Adrenal gland (tissue), 12 donors: ENCODE results near the gene UBALD2. TPM values are rescaled to one million over a fixed set of nuclear protein-coding genes. Genes with fewer than 3 reads are reported as not detected.
"Not testable (repeated sequence)": the region's sequence is repeated elsewhere in the genome, so short reads cannot be mapped to it uniquely, and the experiment has no call there.

Experiments
- DNase-seq, 7 donors: peaks; one replicate each; pipeline ENCODE4 v3.0.0-alpha.2; 2019 to 2020
- H3K27ac ChIP-seq, 5 donors: fragments of 200-600 bp; sonication (generic) in 4 of 5; 1 replicate in 3 of 5; 2 replicates in 2 of 5; pipeline versions ENCODE4 v1.5.1 to v1.8.0; 2016 to 2020; ENCODE audit warnings: mild to moderate bottlenecking in 1 of 5
- H3K27me3 ChIP-seq: fragments of 200-600 bp; 2 replicates; pipeline ENCODE4 v1.8.0; 2021
- H3K36me3 ChIP-seq, 2 donors: fragments of 200-600 bp; replicated peaks in 1 of 2; 1 replicate in 1 of 2; 2 replicates in 1 of 2; pipeline versions ENCODE4 v1.5.1 to v1.8.0; 2018 to 2022
- H3K4me1 ChIP-seq, 2 donors: fragments of 200-600 bp; replicated peaks in 1 of 2; 1 replicate in 1 of 2; 2 replicates in 1 of 2; pipeline versions ENCODE4 v1.5.1 to v1.8.0; 2018 to 2021
- H3K4me3 ChIP-seq, 4 donors: fragments of 200-600 bp; sonication (generic) in 3 of 4; one replicate each; pipeline ENCODE4 v1.5.1; 2016 to 2018
- H3K9me3 ChIP-seq, 3 donors: fragments of 200-600 bp; sonication (generic) in 1 of 3; replicated peaks in 1 of 3; 1 replicate in 2 of 3; 2 replicates in 1 of 3; pipeline versions ENCODE4 v1.5.1 to v1.8.0; 2016 to 2021
- CTCF ChIP-seq, 6 experiments: fragments of 450-650 bp in 4 of 6; fragments of 200-600 bp in 2 of 6; sonication (generic) in 1 of 6; IDR thresholded peaks; 1 replicate in 5 of 6; 2 replicates in 1 of 6; pipeline versions ENCODE4 v1.5.1 to v1.8.0; 2016 to 2021; ENCODE audit warnings: antibody characterized with exemption in 6 of 6, mild to moderate bottlenecking in 2 of 6, moderate library complexity in 1 of 6
- POLR2A ChIP-seq, 2 donors: fragments of 450-650 bp; IDR thresholded peaks; one replicate each; pipeline ENCODE4 v1.6.1; 2017; ENCODE audit warnings: antibody characterized with exemption in 2 of 2, mild to moderate bottlenecking in 2 of 2, moderate library complexity in 1 of 2
- WGBS, 4 donors: extraction: QIAGEN DNeasy Blood & Tissue Kit in 2 of 4; methylation state at CpG; one replicate each; pipeline versions ENCODE4 v1.1.5 to v1.1.7; 2013 to 2017; 5-methylcytosine and 5-hydroxymethylcytosine counted together
- intact Hi-C, 2 donors: fragments of 100-400 bp; cut with DNase I; formaldehyde crosslinking; loops; one replicate each; pipeline versions ENCODE4 v1.14.1 to v1.15.0; 2022 to 2023
- polyA plus RNA-seq, 3 donors: library from polyadenylated mRNA; stranded (reverse); fragments of 200-250 nt in 2 of 3; fragments of 350-450 nt in 1 of 3; fragmentation: Illumina TruSeq in 1 of 3; extraction: RNeasy Lipid Tissue Mini Kit (QIAGEN cat#74804) in 1 of 3; gene quantifications; one replicate each; pipeline ENCODE4 v1.2.3, GENCODE V29; 2013 to 2014
- total RNA-seq, 9 donors: library from RNA; depleted of rRNA in 4 of 9; stranded (reverse); fragments of >200 nt in 4 of 9; fragments of 120-200 nt in 1 of 9; fragmentation: NEBNext Ultra II Directional in 1 of 9; extraction: Animal tissue kit (Norgen Biotek cat#: 25700) in 1 of 9; gene quantifications; one replicate each; pipeline versions ENCODE4 v1.1.0 to v1.2.4, GENCODE V29; 2013 to 2023
- donor health status: healthy with polysubstance abuse.
- donor health status: Bipolar disorder and iron deficiency.
- donor health status: DM: yes; HTN: yes; CAD: no.
- donor health status: DM: no; HTN: no; CAD: no.
- donor health status: DM: no; HTN: no; CAD: no.
- donor health status: DM: yes; HTN: yes; CAD: no.

The UBALD2 gene
- total and polyA plus RNA-seq, 12 donors = 5.2 to 71.2 (median 14.3) TPM

GRCh38 chr17:76296889-76297288 lies 31.7 kb downstream of the UBALD2 start:
- Histone ChIP-seq H3K9me3 (no peaks in the 10 kb centered on the region), H3K27me3 (no peaks in the 10 kb centered on the region), H3K4me3 (no peak overlapping the region), H3K27ac (no peak overlapping the region), H3K4me1 (no peaks in the 10 kb centered on the region), H3K36me3 (no peaks in the 10 kb centered on the region)
- 90 to 97% (median 94%) methylated on average over 5 of the region's 5 CpGs for WGBS, 4 donors
- intact Hi-C loops = loop anchor here in 1 of 2 donors (5.0 kb wide), 2 partner anchors 175 to 285 kb away; no protein-coding TSS in a partner anchor
- no peak for DNase-seq
- TF ChIP-seq CTCF (IDR thresholded peaks at IDR 0.05) (no peak), POLR2A (IDR thresholded peaks at IDR 0.05) (no peak)

- 79 to 97% (median 93%) methylated on average over 3 of the region's 3 CpGs for WGBS, 4 donors
- no peak for DNase-seq
- intact Hi-C loops = loop anchor here in 1 of 2 donors (5.0 kb wide), 2 partner anchors 175 to 285 kb away; no protein-coding TSS in a partner anchor
Measured at GRCh38 chr17:76297436-76297835, 32.3 kb downstream of the UBALD2 start.

GRCh38 chr17:76304226-76305134 lies 39.3 kb downstream of the UBALD2 start:
- no peaks in the 10 kb centered on the region for H3K27me3 ChIP-seq
- no peak overlapping the region for H3K27ac ChIP-seq
- no peaks in the 10 kb centered on the region for H3K36me3 ChIP-seq
- intact Hi-C loops = loop anchor here (5.0 kb wide), 1 partner anchor 93 kb away; no protein-coding TSS in a partner anchor
- no peak overlapping the region for H3K4me3 ChIP-seq
- H3K4me1 ChIP-seq = no peaks in the 10 kb centered on the region
- no peaks in the 10 kb centered on the region for H3K9me3 ChIP-seq
- TF ChIP-seq CTCF (IDR thresholded peaks at IDR 0.05) = no peak
- no peak for TF ChIP-seq POLR2A (IDR thresholded peaks at IDR 0.05)
- WGBS, 4 donors = 78 to 85% (median 80%) methylated on average over 16 to 17 of the region's 17 CpGs
- DNase-seq = no peak

More at GRCh38 chr17:76297436-76297835, 32.3 kb downstream of the UBALD2 start:
- H3K4me3 ChIP-seq = no peak overlapping the region
- H3K27me3 ChIP-seq = no peaks in the 10 kb centered on the region
- H3K9me3 ChIP-seq = no peaks in the 10 kb centered on the region
- H3K36me3 ChIP-seq = no peaks in the 10 kb centered on the region
- TF ChIP-seq POLR2A (IDR thresholded peaks at IDR 0.05) (no peak), CTCF (IDR thresholded peaks at IDR 0.05) (no peak)
- H3K4me1 ChIP-seq = no peaks in the 10 kb centered on the region
- no peak overlapping the region for H3K27ac ChIP-seq

- intact Hi-C loops = loop anchor here in 1 of 2 donors (5.0 kb wide), 1 partner anchor 92 kb away; no protein-coding TSS in a partner anchor
- H3K4me1 ChIP-seq, H3K27me3 ChIP-seq, H3K36me3 ChIP-seq, H3K27ac ChIP-seq, H3K4me3 ChIP-seq, DNase-seq, H3K9me3 ChIP-seq: not testable (repeated sequence)
- 88 to 100% (median 95%) methylated on average over 1 to 3 of the region's 3 CpGs for WGBS, 4 donors
Measured at GRCh38 chr17:76305135-76305454, 39.9 kb downstream of the UBALD2 start.
